Activated CD8-positive, alpha-beta T cell treated with anti-CD3 and anti-CD28 coated beads for 36 hours (primary cell): ENCODE measurements around the gene KRTAP10-6. TPM values are rescaled to one million over a fixed set of nuclear protein-coding genes. Genes with fewer than 3 reads are reported as not detected.

Experiments used
- ATAC-seq: fragments of 200-7000 bp; cut with Tn5 transposase; one replicate; pipeline ENCODE4 v1.10.0; 2021; ENCODE audit warnings: mild to moderate bottlenecking, moderate library complexity
- CTCF ChIA-PET: fragments of 350-600 bp; sonication (Branson Sonifier 250); formaldehyde crosslinking; loops from one replicate; lab custom pipeline; 2021; ENCODE audit warnings: antibody characterized with exemption; lab: Charles Lee
- POLR2A ChIA-PET: fragments of 350-600 bp; sonication (Branson Sonifier 250); formaldehyde crosslinking; loops from one replicate; lab custom pipeline; 2021; ENCODE audit warnings: antibody characterized with exemption; lab: Charles Lee
- DNase-seq: peaks from one replicate; pipeline ENCODE4 v3.0.0-alpha.2; 2020
- H3K27ac Mint-ChIP-seq: one replicate; pipeline ENCODE4 v1.8.0; 2021; ENCODE audit warnings: mild to moderate bottlenecking, mixed read lengths
- H3K27me3 Mint-ChIP-seq: one replicate; pipeline ENCODE4 v1.8.0; 2021; ENCODE audit warnings: mixed read lengths
- H3K36me3 Mint-ChIP-seq: one replicate; pipeline ENCODE4 v1.8.0; 2021; ENCODE audit warnings: low read depth, mixed read lengths
- H3K4me1 Mint-ChIP-seq: one replicate; pipeline ENCODE4 v1.8.0; 2021; ENCODE audit warnings: low read depth, mixed read lengths
- H3K4me3 Mint-ChIP-seq: one replicate; pipeline ENCODE4 v1.8.0; 2021; ENCODE audit warnings: mild to moderate bottlenecking, moderate library complexity, mixed read lengths
- H3K9me3 Mint-ChIP-seq: one replicate; pipeline ENCODE4 v1.8.0; 2021; ENCODE audit warnings: mixed read lengths
- CTCF ChIP-seq: fragments of 200-600 bp; IDR thresholded peaks from one replicate; pipeline ENCODE4 v1.8.0; 2022; ENCODE audit warnings: antibody characterized with exemption, mild to moderate bottlenecking
- intact Hi-C: fragments of 100-400 bp; cut with micrococcal nuclease; formaldehyde crosslinking; loops from one replicate; pipeline ENCODE4 v1.10.0; 2022
- total RNA-seq, 2 experiments: library from RNA; stranded (reverse); gene quantifications; one replicate each; pipeline ENCODE4 v1.2.3, GENCODE V29; 2021

KRTAP10-6 gene
- total RNA-seq, 2 experiments from 2014 or later: not detected

- intact Hi-C loops: no loop called here
- DNase-seq: no peak
- no peak overlapping the region for H3K27ac Mint-ChIP-seq
- no peak overlapping the region for H3K4me3 Mint-ChIP-seq
- POLR2A ChIA-PET: no interaction called here
- H3K36me3 Mint-ChIP-seq: no peaks in the 10 kb centered on the region
- CTCF ChIA-PET: no interaction called here
- no peaks in the 10 kb centered on the region for H3K4me1 Mint-ChIP-seq
- peaks cover 2% of the 10 kb centered on the region for H3K9me3 Mint-ChIP-seq
- no peak for ATAC-seq
- peaks cover 3% of the 10 kb centered on the region for H3K27me3 Mint-ChIP-seq
- TF ChIP-seq CTCF: no peak
Observed at GRCh38 chr21:44571296-44571695, 21.0 kb downstream of the KRTAP10-6 start.

- Mint-ChIP-seq H3K27me3 (peaks cover 3% of the 10 kb centered on the region), H3K9me3 (peaks cover 2% of the 10 kb centered on the region), H3K4me3 (no peak overlapping the region), H3K27ac (no peak overlapping the region), H3K4me1 (peaks cover 6% of the 10 kb centered on the region), H3K36me3 (no peaks in the 10 kb centered on the region)
- ChIA-PET CTCF (no interaction called here), POLR2A (no interaction called here)
- intact Hi-C loops: no loop called here
- DNase-seq: no peak
- no peak for ATAC-seq
- no peak for TF ChIP-seq CTCF
Observed at GRCh38 chr21:44569861-44570517, 22.3 kb downstream of the KRTAP10-6 start.

- DNase-seq (no peak), ATAC-seq (no peak)
- intact Hi-C loops: no loop called here
- ChIA-PET POLR2A (interaction anchor here (1.0 kb wide), 1 partner anchor 12 kb away, joined by 4 read pairs; no protein-coding TSS in a partner anchor), CTCF (no interaction called here)
- Mint-ChIP-seq H3K27me3 (no peaks in the 10 kb centered on the region), H3K9me3 (peaks cover 2% of the 10 kb centered on the region), H3K4me1 (peaks cover 14% of the 10 kb centered on the region), H3K27ac (no peak overlapping the region), H3K36me3 (no peaks in the 10 kb centered on the region), H3K4me3 (no peak overlapping the region)
- TF ChIP-seq CTCF: no peak
Observed at GRCh38 chr21:44568667-44569556, 23.4 kb downstream of the KRTAP10-6 start.

GRCh38 chr21:44568261-44568660 lies 24.0 kb downstream of the KRTAP10-6 start:
- peaks cover 14% of the 10 kb centered on the region for H3K4me1 Mint-ChIP-seq
- TF ChIP-seq CTCF: no peak
- ChIA-PET POLR2A (interaction anchor here (1.0 kb wide), 1 partner anchor 13 kb away, joined by 4 read pairs; no protein-coding TSS in a partner anchor), CTCF (no interaction called here)
- H3K27me3 Mint-ChIP-seq: no peaks in the 10 kb centered on the region
- H3K36me3 Mint-ChIP-seq: no peaks in the 10 kb centered on the region
- intact Hi-C loops: no loop called here
- DNase-seq (no peak), ATAC-seq (no peak)
- no peak overlapping the region for H3K27ac Mint-ChIP-seq
- no peak overlapping the region for H3K4me3 Mint-ChIP-seq
- peaks cover 3% of the 10 kb centered on the region for H3K9me3 Mint-ChIP-seq
